Spleen (tissue), 11 donors: ENCODE results near the gene SEMA4G. TPM values are rescaled to one million over a fixed set of nuclear protein-coding genes. Genes with fewer than 3 reads are reported as not detected.

ENCODE experiments used
- DNase-seq: peaks from one replicate; pipeline ENCODE4 v3.0.0-alpha.2; 2020
- H3K27ac ChIP-seq, 8 donors: fragments of 200-600 bp; sonication (generic) in 7 of 8; 1 replicate in 4 of 8; 2 replicates in 4 of 8; pipeline versions ENCODE4 v1.5.0 to v1.8.0; 2016 to 2021; ENCODE audit warnings: inconsistent platforms in 4 of 8, mild to moderate bottlenecking in 4 of 8, moderate library complexity in 1 of 8
- H3K27me3 ChIP-seq, 7 donors: fragments of 200-600 bp; sonication (generic) in 6 of 7; replicated peaks in 1 of 7; 1 replicate in 4 of 7; 2 replicates in 3 of 7; pipeline versions ENCODE4 v1.5.0 to v1.8.0; 2016 to 2021; ENCODE audit warnings: inconsistent platforms in 3 of 7, mild to moderate bottlenecking in 1 of 7
- H3K36me3 ChIP-seq, 6 donors: fragments of 200-600 bp; sonication (generic) in 5 of 6; 1 replicate in 4 of 6; 2 replicates in 2 of 6; pipeline versions ENCODE4 v1.5.0 to v1.8.0; 2016 to 2021; ENCODE audit warnings: inconsistent platforms in 2 of 6
- H3K4me1 ChIP-seq, 6 donors: fragments of 200-600 bp; sonication (generic) in 5 of 6; 1 replicate in 3 of 6; 2 replicates in 3 of 6; pipeline versions ENCODE4 v1.5.0 to v1.8.0; 2016 to 2021; ENCODE audit warnings: inconsistent platforms in 3 of 6
- H3K4me3 ChIP-seq, 8 donors: fragments of 200-600 bp; sonication (generic) in 7 of 8; 1 replicate in 4 of 8; 2 replicates in 4 of 8; pipeline versions ENCODE4 v1.5.0 to v1.8.0; 2016 to 2021; ENCODE audit warnings: inconsistent platforms in 4 of 8, mild to moderate bottlenecking in 4 of 8, moderate library complexity in 2 of 8
- H3K9me3 ChIP-seq, 8 donors: fragments of 200-600 bp; sonication (generic) in 7 of 8; 1 replicate in 4 of 8; 2 replicates in 4 of 8; pipeline versions ENCODE4 v1.5.0 to v1.8.0; 2016 to 2021; ENCODE audit warnings: inconsistent platforms in 4 of 8
- CTCF ChIP-seq, 11 experiments: fragments of 200-600 bp in 7 of 11; fragments of 450-650 bp in 4 of 11; sonication (generic) in 4 of 11; IDR thresholded peaks in 8 of 11; conservative IDR thresholded peaks in 3 of 11; 1 replicate in 7 of 11; 2 replicates in 4 of 11; pipeline versions ENCODE4 v1.4.0 to v1.8.0; 2016 to 2021; ENCODE audit warnings: antibody characterized with exemption in 11 of 11, inconsistent platforms in 4 of 11, mild to moderate bottlenecking in 1 of 11
- POLR2A ChIP-seq, 3 donors: fragments of 450-650 bp; IDR thresholded peaks; one replicate each; pipeline ENCODE4 v1.5.1; 2017; ENCODE audit warnings: antibody characterized with exemption in 3 of 3, mild to moderate bottlenecking in 1 of 3
- POLR2AphosphoS5 ChIP-seq, 3 donors: sonication (generic); formaldehyde crosslinking; IDR thresholded peaks; one replicate each; pipeline ENCODE4 v1.5.1; 2017; ENCODE audit warnings: antibody characterized with exemption in 3 of 3
- WGBS, 5 donors: extraction: QIAGEN DNeasy Blood & Tissue Kit in 3 of 5; methylation state at CpG; one replicate each; pipeline versions ENCODE4 v1.1.5 to v1.1.7; 2013 to 2018; 5-methylcytosine and 5-hydroxymethylcytosine counted together
- intact Hi-C: fragments of 100-400 bp; cut with DNase I; formaldehyde crosslinking; loops from one replicate; pipeline ENCODE4 v1.15.0; 2023; ENCODE audit warnings: low total_unique reads
- polyA plus RNA-seq, 3 donors: library from polyadenylated mRNA; stranded (reverse); fragments of 200-250 nt; gene quantifications; one replicate each; pipeline ENCODE4 v1.2.1, GENCODE V29; 2013
- total RNA-seq, 7 donors: library from RNA; depleted of rRNA in 3 of 7; stranded (reverse); fragments of >200 nt in 3 of 7; fragmentation: NEBNext Ultra II Directional in 4 of 7; extraction: Animal tissue kit (Norgen Biotek cat#: 25700) in 4 of 7; gene quantifications; one replicate each; pipeline versions ENCODE4 v1.1.0 to v1.2.1, GENCODE V29; 2016 to 2021
- donor health status: healthy with polysubstance abuse.
- donor health status: DM: no; HTN: no; CAD: no; lungs with moderate emphysema.
- donor health status: DM: no; HTN: no; CAD: no.
- donor health status: Bipolar disorder and iron deficiency.
- donor health status: healthy.
- donor health status: DM: no; HTN: no; CAD: no.
- donor health status: DM: yes; HTN: yes; CAD: no.

SEMA4G gene
- total and polyA plus RNA-seq, 10 donors = 0.46 to 2.8 (median 0.95) TPM

- no peak for DNase-seq
- peaks cover 0 to 28% (median 3%) of the 10 kb centered on the region in 6 donors for H3K4me1 ChIP-seq
- no peaks in the 10 kb centered on the region for H3K27me3 ChIP-seq
- 0 to 83% (median 20%) methylated on average over 1 of the region's 1 CpG for WGBS, 5 donors
- no peaks in the 10 kb centered on the region for H3K9me3 ChIP-seq
- TF ChIP-seq CTCF (IDR thresholded peaks at IDR 0.05 in 8 of 11, conservative IDR thresholded peaks at IDR 0.05 in 3 of 11) (no peak), POLR2AphosphoS5 (IDR thresholded peaks at IDR 0.05) (no peak), POLR2A (IDR thresholded peaks at IDR 0.05) (no peak)
- intact Hi-C loops = no loop called here
- no peak overlapping the region for H3K4me3 ChIP-seq
- H3K27ac ChIP-seq = no peak overlapping the region
- H3K36me3 ChIP-seq = peaks cover 7 to 100% (median 92%) of the 10 kb centered on the region in 6 donors
These were observed 41.3 kb upstream of the SEMA4G start for GRCh38 chr10:100928039-100928438.

GRCh38 chr10:100930368-100930767 lies 38.9 kb upstream of the SEMA4G start:
- Histone ChIP-seq H3K4me3 (no peak overlapping the region), H3K27me3 (no peaks in the 10 kb centered on the region), H3K4me1 (peaks cover 0 to 16% (median 2%) of the 10 kb centered on the region in 6 donors), H3K36me3 (peaks cover 5 to 100% (median 92%) of the 10 kb centered on the region in 6 donors), H3K27ac (no peak overlapping the region), H3K9me3 (no peaks in the 10 kb centered on the region)
- no peak for DNase-seq
- intact Hi-C loops = no loop called here
- TF ChIP-seq CTCF (IDR thresholded peaks at IDR 0.05 in 8 of 11, conservative IDR thresholded peaks at IDR 0.05 in 3 of 11) (no peak), POLR2A (IDR thresholded peaks at IDR 0.05) (no peak), POLR2AphosphoS5 (IDR thresholded peaks at IDR 0.05) (no peak)

GRCh38 chr10:100934084-100934659 lies 35.1 kb upstream of the SEMA4G start:
- intact Hi-C loops = no loop called here
- peaks cover 5 to 100% (median 87%) of the 10 kb centered on the region in 6 donors for H3K36me3 ChIP-seq
- no peak for DNase-seq
- no peak overlapping the region for H3K27ac ChIP-seq
- no peaks in the 10 kb centered on the region for H3K27me3 ChIP-seq
- WGBS, 5 donors = 95 to 99% (median 96%) methylated on average over 3 of the region's 3 CpGs
- no peak for TF ChIP-seq POLR2A (IDR thresholded peaks at IDR 0.05)
- TF ChIP-seq POLR2AphosphoS5 (IDR thresholded peaks at IDR 0.05) = no peak
- peak in 6 of 11 experiments; percentile 11 to 40 (median 25) for TF ChIP-seq CTCF (IDR thresholded peaks at IDR 0.05 in 8 of 11, conservative IDR thresholded peaks at IDR 0.05 in 3 of 11)
- peaks cover 0 to 7% (median 0%) of the 10 kb centered on the region in 6 donors for H3K4me1 ChIP-seq
- H3K9me3 ChIP-seq = no peaks in the 10 kb centered on the region
- H3K4me3 ChIP-seq = no peak overlapping the region

GRCh38 chr10:100939763-100940344 lies 29.4 kb upstream of the SEMA4G start:
- Histone ChIP-seq H3K27ac (no peak overlapping the region), H3K4me1 (peaks cover 0 to 4% (median 0%) of the 10 kb centered on the region in 6 donors), H3K36me3 (peaks cover 4 to 100% (median 79%) of the 10 kb centered on the region in 6 donors), H3K4me3 (no peak overlapping the region), H3K9me3 (no peaks in the 10 kb centered on the region), H3K27me3 (no peaks in the 10 kb centered on the region)
- intact Hi-C loops = no loop called here
- TF ChIP-seq POLR2AphosphoS5 (IDR thresholded peaks at IDR 0.05) = no peak
- no peak for DNase-seq
